MM.1S (cell line): ENCODE measurements around the gene PDSS2.

ENCODE experiments used
- DNase-seq: peaks from one replicate; pipeline ENCODE4 v3.0.0-alpha.2; 2015
- H2AFZ ChIP-seq: fragments of 300-600 bp; sonication (generic); 2 replicates; pipeline ENCODE4 v1.6.0; 2016; ENCODE audit warnings: antibody characterized with exemption, low read length
- H3F3A ChIP-seq: fragments of 300-600 bp; sonication (generic); 2 replicates; pipeline ENCODE4 v1.6.1; 2016; ENCODE audit warnings: mild to moderate bottlenecking, antibody characterized with exemption, low read length, moderate library complexity, mixed read lengths; ENCODE audit not compliant: insufficient read depth
- H3K27ac ChIP-seq: fragments of 300-600 bp; sonication (generic); 2 replicates; pipeline ENCODE4 v1.5.1; 2016; ENCODE audit warnings: mild to moderate bottlenecking, low read length
- H3K27me3 ChIP-seq: fragments of 300-600 bp; sonication (generic); replicated peaks from 2 replicates; pipeline ENCODE4 v1.6.0; 2016; ENCODE audit warnings: low read length; ENCODE audit not compliant: insufficient read depth
- H3K36me3 ChIP-seq: fragments of 300-600 bp; sonication (generic); replicated peaks from 2 replicates; pipeline ENCODE4 v1.6.1; 2016; ENCODE audit warnings: mild to moderate bottlenecking, low read length, mixed read lengths; ENCODE audit not compliant: insufficient read depth
- H3K4me1 ChIP-seq: fragments of 300-600 bp; sonication (generic); 2 replicates; pipeline ENCODE4 v1.6.1; 2016; ENCODE audit warnings: low read length, mixed read lengths
- H3K4me2 ChIP-seq: fragments of 300-600 bp; sonication (generic); 2 replicates; pipeline ENCODE4 v1.6.0; 2016; ENCODE audit warnings: low read depth, low read length
- H3K4me3 ChIP-seq: fragments of 300-600 bp; sonication (generic); 2 replicates; pipeline ENCODE4 v1.5.1; 2016; ENCODE audit warnings: low read length, mixed read lengths
- H3K79me2 ChIP-seq: fragments of 300-600 bp; sonication (generic); 2 replicates; pipeline ENCODE4 v1.6.1; 2016; ENCODE audit warnings: mixed run types, low read length, mixed read lengths
- H3K9ac ChIP-seq: fragments of 300-600 bp; sonication (generic); 2 replicates; pipeline ENCODE4 v1.6.1; 2016; ENCODE audit warnings: low read length, mixed read lengths
- H3K9me2 ChIP-seq: fragments of 300-600 bp; sonication (generic); replicated peaks from 2 replicates; pipeline ENCODE4 v1.6.1; 2016; ENCODE audit warnings: mild to moderate bottlenecking, low read length, mixed read lengths; ENCODE audit not compliant: insufficient read depth
- H3K9me3 ChIP-seq: fragments of 300-600 bp; sonication (generic); replicated peaks from 2 replicates; pipeline ENCODE4 v1.6.1; 2016; ENCODE audit warnings: mild to moderate bottlenecking, low read length, mixed read lengths; ENCODE audit not compliant: insufficient read depth
- H4K20me1 ChIP-seq: fragments of 300-600 bp; sonication (generic); 2 replicates; pipeline ENCODE4 v1.6.1; 2016; ENCODE audit warnings: mild to moderate bottlenecking, low read length, moderate library complexity, mixed read lengths; ENCODE audit not compliant: insufficient read depth
- CTCF ChIP-seq: fragments of 300-600 bp; sonication (generic); IDR thresholded peaks from 2 replicates; pipeline ENCODE4 v1.5.1; 2016; ENCODE audit warnings: antibody characterized with exemption, low read length, mixed read lengths
- EZH2 ChIP-seq: fragments of 300-600 bp; sonication (generic); optimal IDR thresholded peaks from 2 replicates; pipeline ENCODE3; 2017; ENCODE audit warnings: low read depth, mild to moderate bottlenecking, antibody characterized with exemption, low read length, mixed read lengths
- EZH2phosphoT487 ChIP-seq: fragments of 300-600 bp; sonication (generic); IDR thresholded peaks from 2 replicates; pipeline ENCODE4 v1.6.1; 2018; ENCODE audit warnings: antibody characterized with exemption, low read length

The PDSS2 gene

GRCh38 chr6:107441682-107442081 is 17.7 kb downstream of the PDSS2 start:
- no peaks in the 10 kb centered on the region for H3F3A ChIP-seq
- no peaks in the 10 kb centered on the region for H3K36me3 ChIP-seq
- no peak overlapping the region for H2AFZ ChIP-seq
- H4K20me1 ChIP-seq, result no peaks in the 10 kb centered on the region
- H3K4me3 ChIP-seq, result no peak overlapping the region
- no peak overlapping the region for H3K9ac ChIP-seq
- no peak for TF ChIP-seq EZH2phosphoT487
- H3K27me3 ChIP-seq, result no peaks in the 10 kb centered on the region
- DNase-seq, result no peak
- no peaks in the 10 kb centered on the region for H3K79me2 ChIP-seq
- no peaks in the 10 kb centered on the region for H3K9me2 ChIP-seq
- H3K4me1 ChIP-seq, result no peaks in the 10 kb centered on the region
- no peaks in the 10 kb centered on the region for H3K9me3 ChIP-seq
- H3K27ac ChIP-seq, result no peak overlapping the region
- no peak overlapping the region for H3K4me2 ChIP-seq

GRCh38 chr6:107440936-107441335 is 18.4 kb downstream of the PDSS2 start:
- H2AFZ ChIP-seq, result no peak overlapping the region
- H3K36me3 ChIP-seq, result no peaks in the 10 kb centered on the region
- H3F3A ChIP-seq, result no peaks in the 10 kb centered on the region

GRCh38 chr6:107439406-107439805 is 20.0 kb downstream of the PDSS2 start:
- Histone ChIP-seq H4K20me1 (no peaks in the 10 kb centered on the region), H3K4me3 (no peak overlapping the region), H3K79me2 (0 out of 2 replicates have a peak, but pooled peaks cover 3% of the 10 kb centered on the region), H3K27me3 (no peaks in the 10 kb centered on the region), H3F3A (no peaks in the 10 kb centered on the region), H2AFZ (no peak overlapping the region), H3K9me3 (no peaks in the 10 kb centered on the region), H3K36me3 (no peaks in the 10 kb centered on the region), H3K9ac (no peak overlapping the region), H3K27ac (no peak overlapping the region), H3K9me2 (no peaks in the 10 kb centered on the region), H3K4me1 (no peaks in the 10 kb centered on the region), H3K4me2 (no peak overlapping the region)
- no peak for TF ChIP-seq EZH2phosphoT487
- TF ChIP-seq EZH2, result no peak
- no peak for TF ChIP-seq CTCF
- DNase-seq, result no peak

More at GRCh38 chr6:107440936-107441335, 18.4 kb downstream of the PDSS2 start:
- no peaks in the 10 kb centered on the region for H4K20me1 ChIP-seq
- no peaks in the 10 kb centered on the region for H3K4me1 ChIP-seq
- no peaks in the 10 kb centered on the region for H3K9me3 ChIP-seq
- no peak for DNase-seq
- no peaks in the 10 kb centered on the region for H3K9me2 ChIP-seq
- H3K4me3 ChIP-seq, result no peak overlapping the region
- H3K4me2 ChIP-seq, result no peak overlapping the region
- no peaks in the 10 kb centered on the region for H3K79me2 ChIP-seq
- TF ChIP-seq EZH2 (no peak), EZH2phosphoT487 (no peak), CTCF (no peak)
- H3K27me3 ChIP-seq, result no peaks in the 10 kb centered on the region
- no peak overlapping the region for H3K9ac ChIP-seq
- H3K27ac ChIP-seq, result no peak overlapping the region

GRCh38 chr6:107437691-107438090 is 21.7 kb downstream of the PDSS2 start:
- H3K9ac ChIP-seq, result no peak overlapping the region
- H3K27ac ChIP-seq, result no peak overlapping the region
- H3K27me3 ChIP-seq, result no peaks in the 10 kb centered on the region
- H3K9me2 ChIP-seq, result no peaks in the 10 kb centered on the region
- no peaks in the 10 kb centered on the region for H3F3A ChIP-seq
- no peaks in the 10 kb centered on the region for H4K20me1 ChIP-seq
- TF ChIP-seq EZH2phosphoT487 (no peak), EZH2 (no peak), CTCF (no peak)
- H3K79me2 ChIP-seq, result peaks cover 6% of the 10 kb centered on the region
- no peak for DNase-seq
- H3K4me2 ChIP-seq, result no peak overlapping the region
- no peak overlapping the region for H3K4me3 ChIP-seq
- H3K9me3 ChIP-seq, result no peaks in the 10 kb centered on the region
- no peak overlapping the region for H2AFZ ChIP-seq
- H3K4me1 ChIP-seq, result no peaks in the 10 kb centered on the region
- H3K36me3 ChIP-seq, result no peaks in the 10 kb centered on the region
